ENCODE measurements around the gene LAMA4. TPM values are rescaled to one million over a fixed set of nuclear protein-coding genes. Genes with fewer than 3 reads are reported as not detected.

LAMA4 gene
- total and polyA plus RNA-seq, 4 donors = 2.1 to 6.0 (median 3.5) TPM

DNA sequence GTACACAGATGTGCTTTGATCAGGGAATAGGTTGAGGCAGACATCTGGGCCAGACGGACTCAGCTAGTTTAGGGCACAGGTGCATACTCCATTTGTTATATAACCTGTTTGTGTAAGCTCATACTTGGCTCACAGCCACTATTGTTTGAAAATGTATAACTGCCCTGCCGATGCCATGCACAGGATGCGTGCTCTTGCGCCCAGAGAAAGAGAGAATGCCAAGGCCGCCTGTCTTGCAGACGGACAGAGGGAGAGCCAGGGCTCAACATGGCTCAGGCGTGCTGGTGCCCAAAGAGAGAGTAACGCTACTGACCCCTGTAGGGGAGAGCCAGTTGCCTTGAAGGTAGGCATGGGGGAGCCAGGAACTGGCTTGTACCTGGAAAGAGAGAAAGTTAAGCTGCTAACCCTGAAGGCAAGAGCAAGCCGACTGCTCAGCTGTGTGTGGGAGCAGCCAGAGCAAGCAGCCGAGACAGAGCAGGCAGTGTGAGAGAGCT, 109.2 kb downstream of the LAMA4 start:
- no peaks in the 10 kb centered on the region for H3K27me3 ChIP-seq (ENCODE audit: control insufficient read depth in 4 of 4, insufficient read depth in 4 of 4, low read length in 3 of 4)
- H3K4me3 ChIP-seq (ENCODE audit: low read depth in 1 of 3, low read length in 3 of 3) = no peak overlapping the region
- TF ChIP-seq SP1 (IDR thresholded peaks at IDR 0.05) (no peak), GABPA (IDR thresholded peaks at IDR 0.05 in 1 of 2, conservative IDR thresholded peaks at IDR 0.05 in 1 of 2) (no peak), EGR1 (IDR thresholded peaks at IDR 0.05; ENCODE audit: low read depth in 2 of 2) (no peak), RAD21 (IDR thresholded peaks at IDR 0.05) (no peak), NR2F2 (IDR thresholded peaks at IDR 0.05) (no peak), YY1 (IDR thresholded peaks at IDR 0.05) (no peak), HNF4A (conservative IDR thresholded peaks at IDR 0.05) (no peak), FOXA2 (IDR thresholded peaks at IDR 0.05) (no peak), HNF4G (IDR thresholded peaks at IDR 0.05) (no peak), FOXA1 (IDR thresholded peaks at IDR 0.05) (no peak), JUND (IDR thresholded peaks at IDR 0.05) (no peak)
- TF ChIP-seq, protein P1, sequence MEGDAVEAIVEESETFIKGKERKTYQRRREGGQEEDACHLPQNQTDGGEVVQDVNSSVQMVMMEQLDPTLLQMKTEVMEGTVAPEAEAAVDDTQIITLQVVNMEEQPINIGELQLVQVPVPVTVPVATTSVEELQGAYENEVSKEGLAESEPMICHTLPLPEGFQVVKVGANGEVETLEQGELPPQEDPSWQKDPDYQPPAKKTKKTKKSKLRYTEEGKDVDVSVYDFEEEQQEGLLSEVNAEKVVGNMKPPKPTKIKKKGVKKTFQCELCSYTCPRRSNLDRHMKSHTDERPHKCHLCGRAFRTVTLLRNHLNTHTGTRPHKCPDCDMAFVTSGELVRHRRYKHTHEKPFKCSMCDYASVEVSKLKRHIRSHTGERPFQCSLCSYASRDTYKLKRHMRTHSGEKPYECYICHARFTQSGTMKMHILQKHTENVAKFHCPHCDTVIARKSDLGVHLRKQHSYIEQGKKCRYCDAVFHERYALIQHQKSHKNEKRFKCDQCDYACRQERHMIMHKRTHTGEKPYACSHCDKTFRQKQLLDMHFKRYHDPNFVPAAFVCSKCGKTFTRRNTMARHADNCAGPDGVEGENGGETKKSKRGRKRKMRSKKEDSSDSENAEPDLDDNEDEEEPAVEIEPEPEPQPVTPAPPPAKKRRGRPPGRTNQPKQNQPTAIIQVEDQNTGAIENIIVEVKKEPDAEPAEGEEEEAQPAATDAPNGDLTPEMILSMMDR (IDR thresholded peaks at IDR 0.05; ENCODE audit: low read depth, low read length, missing input control) = no peak
- TF ChIP-seq, protein P2, sequence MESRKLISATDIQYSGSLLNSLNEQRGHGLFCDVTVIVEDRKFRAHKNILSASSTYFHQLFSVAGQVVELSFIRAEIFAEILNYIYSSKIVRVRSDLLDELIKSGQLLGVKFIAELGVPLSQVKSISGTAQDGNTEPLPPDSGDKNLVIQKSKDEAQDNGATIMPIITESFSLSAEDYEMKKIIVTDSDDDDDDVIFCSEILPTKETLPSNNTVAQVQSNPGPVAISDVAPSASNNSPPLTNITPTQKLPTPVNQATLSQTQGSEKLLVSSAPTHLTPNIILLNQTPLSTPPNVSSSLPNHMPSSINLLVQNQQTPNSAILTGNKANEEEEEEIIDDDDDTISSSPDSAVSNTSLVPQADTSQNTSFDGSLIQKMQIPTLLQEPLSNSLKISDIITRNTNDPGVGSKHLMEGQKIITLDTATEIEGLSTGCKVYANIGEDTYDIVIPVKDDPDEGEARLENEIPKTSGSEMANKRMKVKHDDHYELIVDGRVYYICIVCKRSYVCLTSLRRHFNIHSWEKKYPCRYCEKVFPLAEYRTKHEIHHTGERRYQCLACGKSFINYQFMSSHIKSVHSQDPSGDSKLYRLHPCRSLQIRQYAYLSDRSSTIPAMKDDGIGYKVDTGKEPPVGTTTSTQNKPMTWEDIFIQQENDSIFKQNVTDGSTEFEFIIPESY (IDR thresholded peaks at IDR 0.05) = no peak
- TF ChIP-seq, protein P3, sequence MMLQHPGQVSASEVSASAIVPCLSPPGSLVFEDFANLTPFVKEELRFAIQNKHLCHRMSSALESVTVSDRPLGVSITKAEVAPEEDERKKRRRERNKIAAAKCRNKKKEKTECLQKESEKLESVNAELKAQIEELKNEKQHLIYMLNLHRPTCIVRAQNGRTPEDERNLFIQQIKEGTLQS (IDR thresholded peaks at IDR 0.05) = no peak
- TF ChIP-seq, protein P4, sequence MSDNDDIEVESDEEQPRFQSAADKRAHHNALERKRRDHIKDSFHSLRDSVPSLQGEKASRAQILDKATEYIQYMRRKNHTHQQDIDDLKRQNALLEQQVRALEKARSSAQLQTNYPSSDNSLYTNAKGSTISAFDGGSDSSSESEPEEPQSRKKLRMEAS (IDR thresholded peaks at IDR 0.05) = no peak
- TF ChIP-seq, protein P5, sequence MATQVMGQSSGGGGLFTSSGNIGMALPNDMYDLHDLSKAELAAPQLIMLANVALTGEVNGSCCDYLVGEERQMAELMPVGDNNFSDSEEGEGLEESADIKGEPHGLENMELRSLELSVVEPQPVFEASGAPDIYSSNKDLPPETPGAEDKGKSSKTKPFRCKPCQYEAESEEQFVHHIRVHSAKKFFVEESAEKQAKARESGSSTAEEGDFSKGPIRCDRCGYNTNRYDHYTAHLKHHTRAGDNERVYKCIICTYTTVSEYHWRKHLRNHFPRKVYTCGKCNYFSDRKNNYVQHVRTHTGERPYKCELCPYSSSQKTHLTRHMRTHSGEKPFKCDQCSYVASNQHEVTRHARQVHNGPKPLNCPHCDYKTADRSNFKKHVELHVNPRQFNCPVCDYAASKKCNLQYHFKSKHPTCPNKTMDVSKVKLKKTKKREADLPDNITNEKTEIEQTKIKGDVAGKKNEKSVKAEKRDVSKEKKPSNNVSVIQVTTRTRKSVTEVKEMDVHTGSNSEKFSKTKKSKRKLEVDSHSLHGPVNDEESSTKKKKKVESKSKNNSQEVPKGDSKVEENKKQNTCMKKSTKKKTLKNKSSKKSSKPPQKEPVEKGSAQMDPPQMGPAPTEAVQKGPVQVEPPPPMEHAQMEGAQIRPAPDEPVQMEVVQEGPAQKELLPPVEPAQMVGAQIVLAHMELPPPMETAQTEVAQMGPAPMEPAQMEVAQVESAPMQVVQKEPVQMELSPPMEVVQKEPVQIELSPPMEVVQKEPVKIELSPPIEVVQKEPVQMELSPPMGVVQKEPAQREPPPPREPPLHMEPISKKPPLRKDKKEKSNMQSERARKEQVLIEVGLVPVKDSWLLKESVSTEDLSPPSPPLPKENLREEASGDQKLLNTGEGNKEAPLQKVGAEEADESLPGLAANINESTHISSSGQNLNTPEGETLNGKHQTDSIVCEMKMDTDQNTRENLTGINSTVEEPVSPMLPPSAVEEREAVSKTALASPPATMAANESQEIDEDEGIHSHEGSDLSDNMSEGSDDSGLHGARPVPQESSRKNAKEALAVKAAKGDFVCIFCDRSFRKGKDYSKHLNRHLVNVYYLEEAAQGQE (IDR thresholded peaks at IDR 0.05) = no peak
- H3K9me3 ChIP-seq (ENCODE audit: control insufficient read depth in 4 of 4, low read length in 3 of 4) = no peaks in the 10 kb centered on the region
- no peak for DNase-seq (ENCODE audit: low spot score)
- H3K27ac ChIP-seq (ENCODE audit: low read depth in 1 of 2, low read length in 2 of 2) = no peak overlapping the region
- H3K36me3 ChIP-seq (ENCODE audit: control insufficient read depth in 4 of 4, insufficient read depth in 3 of 4, low read depth in 1 of 4, low read length in 3 of 4) = peaks cover 0 to 2% (median 0%) of the 10 kb centered on the region in 4 donors
- H3K4me1 ChIP-seq (ENCODE audit: control insufficient read depth in 4 of 4, insufficient read depth in 4 of 4, low read length in 3 of 4) = no peaks in the 10 kb centered on the region
- 89% methylated on average over 10 of the region's 10 CpGs for WGBS
- H3K9ac ChIP-seq (ENCODE audit: low read depth in 1 of 2, low read length in 2 of 2) = no peak overlapping the region

Data from liver (tissue), 9 donors.